Activated CD8-positive, alpha-beta memory T cell treated with anti-CD3 and anti-CD28 coated beads for 36 hours (primary cell): ENCODE measurements around the gene IGHMBP2. TPM values are rescaled to one million over a fixed set of nuclear protein-coding genes. Genes with fewer than 3 reads are reported as not detected.
"Not testable (repeated sequence)": the region's sequence is repeated elsewhere in the genome, so short reads cannot be mapped to it uniquely, and the experiment has no call there.

Source experiments
- CTCF ChIA-PET: fragments of 350-600 bp; sonication (Branson Sonifier 250); formaldehyde crosslinking; loops from one replicate; lab custom pipeline; 2021; ENCODE audit warnings: antibody characterized with exemption; lab: Charles Lee
- POLR2A ChIA-PET: fragments of 350-600 bp; sonication (Branson Sonifier 250); formaldehyde crosslinking; loops from one replicate; lab custom pipeline; 2021; ENCODE audit warnings: antibody characterized with exemption; lab: Charles Lee
- total RNA-seq, 2 experiments: library from RNA; stranded (reverse); gene quantifications; one replicate each; pipeline ENCODE4 v1.2.3, GENCODE V29; 2021

Gene IGHMBP2
- total RNA-seq, 2 experiments from 2014 or later: 26.3 to 34.5 TPM

DNA sequence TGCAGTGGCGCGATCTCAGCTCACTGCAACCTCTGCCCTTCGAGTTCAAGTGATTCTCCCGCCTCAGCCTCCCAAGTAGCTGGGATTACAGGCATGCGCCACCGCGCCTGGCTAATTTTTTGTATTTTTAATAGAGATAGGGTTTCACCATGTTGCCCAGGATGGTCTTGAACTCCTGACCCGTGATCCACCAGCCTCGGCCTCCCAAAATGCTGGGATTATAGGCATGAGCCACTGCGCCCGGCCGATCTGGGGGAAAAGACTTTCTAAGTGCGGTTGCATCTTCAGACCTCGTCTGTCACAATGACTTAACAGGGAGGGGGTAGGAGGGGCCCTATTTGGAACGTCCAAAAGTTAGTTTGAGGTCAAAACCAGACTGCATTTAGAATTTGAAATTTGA lies 18.9 kb upstream of the IGHMBP2 start:
- POLR2A ChIA-PET, CTCF ChIA-PET: not testable (repeated sequence)

DNA sequence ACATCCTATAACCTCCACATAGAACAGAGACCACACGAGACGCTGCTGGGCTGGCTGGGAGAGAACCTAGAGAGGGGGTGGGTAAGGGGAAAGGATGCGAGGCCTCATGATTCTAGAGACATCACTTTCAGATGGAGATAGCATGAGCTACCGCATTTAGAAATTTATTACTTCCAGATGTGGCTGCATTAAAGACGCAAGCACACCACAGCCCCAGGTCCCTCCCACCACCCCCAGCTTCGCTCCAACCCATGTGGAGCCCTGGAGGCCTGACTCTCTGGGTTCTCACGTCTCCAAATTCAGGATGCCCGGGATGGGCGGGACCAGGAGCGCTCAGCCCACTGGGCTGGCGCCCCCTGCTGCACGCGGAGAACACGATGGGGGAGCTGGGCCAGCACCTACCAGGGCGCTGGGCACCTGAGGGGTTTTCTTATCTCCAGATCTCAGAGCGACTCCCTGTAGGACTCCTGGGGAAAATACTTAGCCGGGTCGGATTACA lies 13.7 kb upstream of the IGHMBP2 start:
- POLR2A ChIA-PET: no interaction called here
- CTCF ChIA-PET: interaction anchor here (0.7 kb wide), 1 partner anchor 81 kb away, joined by 4 read pairs; no protein-coding TSS in a partner anchor

DNA sequence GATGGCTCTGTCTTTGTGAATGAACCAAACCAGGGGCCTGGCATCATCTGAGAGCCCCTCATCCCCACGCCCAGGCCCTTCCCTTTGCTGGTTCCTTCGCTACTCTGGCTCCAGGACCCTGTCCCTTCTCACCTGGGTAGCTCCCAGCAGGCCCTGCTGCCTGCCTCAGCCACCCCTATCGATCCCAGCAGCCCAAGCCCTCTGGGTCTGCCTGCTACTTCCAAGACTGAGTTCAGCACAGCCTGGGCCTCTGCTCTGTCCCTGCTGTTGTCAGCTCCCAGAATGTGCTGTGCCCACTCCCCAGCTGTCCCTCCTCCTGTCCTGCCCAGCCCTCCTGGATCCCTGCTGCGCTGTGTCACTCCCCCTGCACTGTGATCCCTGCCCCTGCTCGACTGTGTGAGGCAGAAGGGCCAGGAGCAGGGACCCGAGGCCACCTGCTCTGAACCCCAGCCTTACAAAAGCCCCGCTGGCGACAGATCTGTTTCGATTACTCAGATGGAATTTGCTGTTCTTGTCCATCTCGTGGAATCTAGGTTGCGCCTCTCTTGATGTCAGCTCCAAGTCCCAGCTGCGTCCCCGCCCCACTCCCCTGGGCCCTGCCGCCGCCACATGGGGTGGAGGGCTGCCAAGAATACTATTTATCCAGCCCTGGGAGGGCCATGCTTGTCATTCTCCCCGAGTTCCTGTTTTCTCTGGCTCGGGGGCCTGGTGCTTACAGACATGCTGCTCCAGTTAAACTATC lies 13.0 kb upstream of the IGHMBP2 start:
- POLR2A ChIA-PET: no interaction called here
- CTCF ChIA-PET: interaction anchor here (0.5 to 0.7 kb wide), 2 partner anchors 10 to 81 kb away, joined by 3 to 4 read pairs; no protein-coding TSS in a partner anchor

DNA sequence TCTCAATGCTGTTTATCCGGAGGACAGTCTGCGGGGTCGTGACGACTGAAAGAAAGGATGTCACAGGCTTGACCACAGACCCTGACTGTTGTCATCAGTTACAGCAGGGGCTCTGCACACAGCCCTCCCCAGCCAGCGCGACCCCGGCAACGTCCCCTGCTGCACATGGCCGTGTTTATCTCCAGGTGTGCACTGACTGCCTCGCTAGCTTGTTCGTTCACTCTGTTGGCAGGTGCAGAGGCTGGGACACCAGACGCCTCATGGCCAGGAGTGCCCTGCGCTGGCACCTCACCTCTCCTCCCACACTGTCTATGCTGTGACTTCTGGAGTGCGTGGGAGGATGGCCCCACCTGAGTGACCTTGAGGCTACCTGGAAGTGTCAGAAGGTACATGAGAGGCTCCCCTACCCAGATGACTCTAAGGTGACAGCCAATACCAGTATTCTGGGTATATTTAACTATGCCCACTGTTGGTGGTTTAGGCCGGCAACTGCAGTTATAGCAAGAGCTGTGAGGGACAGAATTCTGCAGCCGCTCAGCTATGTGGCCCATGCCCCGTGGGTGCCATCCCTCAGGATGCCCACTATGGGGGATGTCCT lies 12.2 kb upstream of the IGHMBP2 start:
- ChIA-PET POLR2A (no interaction called here), CTCF (no interaction called here)

DNA sequence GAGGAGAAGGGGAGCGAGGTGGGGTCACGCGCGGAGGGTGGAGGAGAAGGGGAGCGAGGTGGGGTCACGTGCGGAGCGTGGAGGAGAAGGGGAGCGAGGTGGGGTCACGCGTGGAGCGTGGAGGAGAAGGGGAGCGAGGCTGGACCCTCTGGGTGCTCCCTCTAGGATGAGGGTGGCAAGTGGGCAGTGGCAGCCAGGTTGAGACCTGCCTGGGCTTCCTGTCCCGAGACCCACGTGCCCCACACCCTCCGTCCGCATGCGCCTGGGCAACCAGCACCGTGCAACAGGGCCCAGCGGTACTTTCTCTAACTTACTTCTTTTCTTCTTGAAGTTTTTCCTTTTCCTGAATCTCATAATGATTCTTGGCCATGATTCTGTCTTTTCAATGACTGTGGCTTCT lies 11.1 kb upstream of the IGHMBP2 start:
- ChIA-PET CTCF (no interaction called here), POLR2A (no interaction called here)

DNA sequence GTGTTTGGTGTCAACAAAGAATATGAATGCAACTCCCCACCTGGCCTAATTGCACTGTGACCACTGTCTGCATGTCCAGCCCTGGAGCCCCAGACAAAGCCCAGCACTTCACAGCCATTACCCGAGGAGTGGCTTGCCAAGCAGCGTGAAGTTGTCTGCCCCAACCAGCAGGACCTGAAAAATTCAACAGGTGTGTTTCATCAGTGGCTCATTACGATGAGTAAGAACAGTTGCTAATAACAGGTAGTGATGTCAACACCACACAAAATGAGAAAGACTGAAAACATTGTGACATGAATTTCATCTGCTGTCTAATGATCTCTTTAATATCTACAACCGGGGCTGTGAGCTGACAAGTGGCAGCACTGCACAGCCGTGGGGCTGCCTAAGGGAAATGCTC lies 10.4 kb upstream of the IGHMBP2 start:
- POLR2A ChIA-PET: no interaction called here
- CTCF ChIA-PET: interaction anchor here (1.5 kb wide), 1 partner anchor 16 kb away, joined by 4 read pairs; no protein-coding TSS in a partner anchor

DNA sequence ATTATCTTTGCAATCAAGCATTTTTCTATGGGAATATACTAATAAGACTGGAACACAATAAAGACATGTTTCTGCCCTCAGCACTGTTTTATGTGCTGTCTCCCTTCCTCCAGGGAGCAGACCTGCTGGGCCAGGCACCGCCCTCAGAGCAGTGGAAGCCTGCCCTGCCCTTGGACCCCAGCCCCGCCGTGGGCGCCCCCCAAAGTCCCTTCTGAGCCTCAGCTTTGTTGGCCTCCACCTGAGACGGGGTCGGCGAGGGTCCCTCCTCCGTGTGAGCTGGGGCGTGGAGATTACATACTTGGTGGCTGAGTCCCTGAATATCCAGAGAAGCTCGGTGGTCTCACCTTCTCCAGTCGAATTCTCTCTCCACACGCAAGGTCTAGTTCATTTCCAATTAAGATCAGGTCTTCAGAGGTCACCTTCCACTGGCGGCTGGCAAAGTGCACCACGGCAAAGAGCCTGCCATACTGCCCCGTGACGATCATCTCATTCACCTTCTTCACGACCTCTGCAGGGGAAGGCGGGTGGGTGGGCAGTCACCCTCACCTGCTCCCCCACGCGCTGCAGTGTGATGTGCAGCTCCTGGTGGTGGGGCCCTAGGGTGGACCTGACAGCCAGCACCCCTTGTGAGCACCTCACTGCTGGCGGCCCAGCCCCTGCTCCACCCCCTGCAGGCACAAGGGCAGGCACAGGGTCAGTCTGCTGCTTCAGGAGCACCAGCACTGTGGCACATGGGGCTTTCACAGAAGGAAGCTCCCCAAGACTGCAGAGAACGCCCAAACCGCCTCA lies 7.3 kb upstream of the IGHMBP2 start:
- POLR2A ChIA-PET: no interaction called here
- CTCF ChIA-PET: no interaction called here

DNA sequence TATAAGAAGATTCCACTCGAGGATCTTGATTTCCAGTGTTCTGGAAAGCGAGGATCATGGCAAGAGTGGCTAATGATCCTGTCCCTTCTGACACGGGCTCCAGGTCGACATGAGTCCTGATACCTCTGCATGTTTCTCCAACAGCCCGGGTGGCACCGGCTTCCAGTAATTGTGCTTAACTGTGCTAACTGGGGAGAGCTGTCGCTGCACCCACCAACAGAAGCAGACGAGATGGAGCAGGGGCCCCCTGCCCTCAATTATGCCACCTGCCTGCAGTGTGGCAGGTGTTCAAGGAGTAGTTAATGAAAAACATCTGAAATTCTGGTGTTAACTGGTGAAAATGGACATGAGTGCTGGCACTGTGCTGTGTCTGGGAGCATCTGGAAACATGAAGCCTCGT lies 6.2 kb upstream of the IGHMBP2 start:
- ChIA-PET CTCF (no interaction called here), POLR2A (no interaction called here)

DNA sequence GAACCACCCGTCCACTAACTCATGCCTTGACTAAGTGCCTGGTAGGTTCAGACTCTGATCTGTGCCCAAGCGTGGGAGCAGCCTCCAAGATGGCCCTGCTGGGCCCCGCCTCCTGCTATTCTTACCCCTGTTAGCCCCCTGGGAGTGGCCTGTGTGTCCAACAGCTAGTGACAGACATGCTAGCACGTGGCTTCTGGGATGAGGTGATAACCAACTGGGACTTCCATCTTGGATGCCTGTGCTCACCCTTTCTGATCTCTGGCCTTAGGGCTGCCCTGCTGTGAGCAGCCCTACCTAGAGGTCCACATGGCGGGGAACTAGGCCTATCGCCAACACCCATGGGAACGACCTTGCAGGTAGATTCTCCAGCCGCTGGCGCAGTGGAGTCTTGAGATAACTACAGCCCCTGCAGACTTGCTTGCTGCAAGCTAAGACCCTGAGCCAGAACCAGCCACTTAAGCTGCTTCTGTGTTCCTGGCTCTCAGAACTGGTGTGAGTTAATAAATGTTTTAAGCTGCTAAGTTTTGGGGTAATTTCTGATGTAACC lies 2.8 kb upstream of the IGHMBP2 start:
- ChIA-PET CTCF (interaction anchor here (0.7 kb wide), 1 partner anchor 10 kb away, joined by 3 read pairs; no protein-coding TSS in a partner anchor), POLR2A (no interaction called here)

DNA sequence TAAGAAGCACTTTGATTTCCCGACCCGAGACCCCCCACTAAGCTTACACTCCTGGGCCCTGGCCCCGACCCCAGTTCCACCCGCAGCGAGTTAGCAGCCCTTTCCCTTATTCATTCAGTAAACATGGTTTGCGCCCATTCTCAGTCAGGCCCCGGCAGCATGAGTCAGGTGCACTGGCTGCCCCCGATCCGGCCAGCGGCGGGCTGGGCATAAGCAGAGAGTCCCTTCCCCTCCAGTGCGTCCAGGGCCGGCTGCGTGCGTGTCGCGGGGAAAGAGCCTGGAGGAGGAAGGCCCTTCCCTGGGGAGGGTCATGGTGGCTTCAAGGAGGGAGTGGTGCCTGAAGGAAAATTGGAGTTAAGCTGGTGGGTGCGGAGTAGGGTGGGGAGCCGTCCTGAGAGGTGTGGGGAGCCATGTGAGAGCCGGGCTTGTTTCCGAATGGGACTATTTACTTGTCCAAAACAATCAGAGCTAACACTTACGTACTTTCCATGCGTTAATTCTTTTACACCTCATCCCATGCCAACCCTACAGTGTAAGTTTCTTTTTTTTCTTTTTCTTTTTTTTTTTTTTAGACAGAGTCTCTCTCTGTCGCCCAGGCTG lies 657 bp downstream of the IGHMBP2 start:
- ChIA-PET CTCF (interaction anchor here (0.6 to 1.3 kb wide), 2 partner anchors 16 to 80 kb away, joined by 3 read pairs; no protein-coding TSS in a partner anchor), POLR2A (no interaction called here)

DNA sequence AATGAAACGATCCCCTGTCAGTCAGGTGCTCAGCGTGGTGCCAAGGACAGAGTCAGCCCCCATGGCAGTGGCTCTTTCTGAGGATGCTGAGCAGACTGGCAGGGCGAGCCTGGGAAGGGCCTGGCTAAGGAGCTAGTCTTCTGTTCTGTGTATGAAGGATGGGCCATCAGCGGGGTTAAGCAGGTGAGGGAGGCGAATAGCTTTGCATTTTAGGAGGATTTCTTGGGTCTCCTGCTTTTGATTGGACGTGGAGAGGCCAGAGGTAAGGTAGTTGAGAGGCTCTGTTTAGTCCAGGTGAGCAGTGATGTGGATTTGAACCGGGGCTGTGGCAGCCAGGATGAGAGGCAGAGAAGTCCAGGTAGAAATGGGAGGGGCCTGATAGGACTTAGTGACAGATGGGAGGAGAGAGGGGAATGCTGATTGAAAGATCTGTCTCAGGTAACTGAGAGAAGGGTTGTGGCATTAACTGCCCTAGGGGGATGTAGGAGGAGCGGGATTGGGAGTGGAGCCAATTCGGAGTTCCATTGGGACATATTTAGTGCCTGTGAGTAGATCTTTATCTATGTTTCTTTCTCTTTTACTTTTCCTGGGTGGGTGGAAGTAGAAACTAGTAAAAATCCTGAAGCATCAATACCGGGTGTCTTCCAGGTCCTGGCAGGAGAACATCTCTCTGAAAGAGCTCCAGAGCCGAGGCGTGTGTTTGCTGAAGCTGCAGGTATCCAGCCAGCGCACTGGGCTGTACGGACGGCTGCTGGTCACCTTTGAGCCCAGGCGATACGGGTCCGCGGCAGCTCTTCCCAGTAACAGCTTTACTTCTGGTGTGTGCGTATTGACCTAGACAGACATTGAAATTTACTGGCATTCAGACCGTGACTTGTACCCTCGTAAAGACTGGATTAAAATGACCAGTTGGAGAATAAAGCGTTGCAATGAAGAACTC lies 2.0 kb downstream of the IGHMBP2 start:
- ChIA-PET POLR2A (no interaction called here), CTCF (no interaction called here)

DNA sequence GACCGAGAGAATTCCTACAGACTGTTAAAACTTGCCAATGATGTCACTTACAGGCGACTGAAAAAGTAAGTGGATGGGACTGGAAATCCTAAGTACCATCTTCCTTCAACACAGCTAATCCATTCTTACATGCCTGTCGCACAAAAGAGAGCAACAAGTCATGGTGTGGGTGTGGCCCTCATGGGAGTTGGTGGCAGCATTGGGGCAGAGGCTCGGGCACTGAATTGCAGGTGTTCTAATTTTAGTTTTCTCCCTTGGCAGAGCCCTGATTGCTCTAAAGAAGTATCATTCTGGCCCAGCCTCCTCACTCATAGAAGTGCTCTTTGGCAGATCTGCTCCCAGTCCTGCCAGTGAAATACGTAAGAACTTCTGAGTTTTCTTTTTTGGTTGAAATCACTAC lies 4.6 kb downstream of the IGHMBP2 start:
- POLR2A ChIA-PET: no interaction called here
- CTCF ChIA-PET: interaction anchor here (0.6 to 1.7 kb wide), 2 partner anchors 14 to 148 kb away, joined by 3 to 4 read pairs; no protein-coding TSS in a partner anchor

DNA sequence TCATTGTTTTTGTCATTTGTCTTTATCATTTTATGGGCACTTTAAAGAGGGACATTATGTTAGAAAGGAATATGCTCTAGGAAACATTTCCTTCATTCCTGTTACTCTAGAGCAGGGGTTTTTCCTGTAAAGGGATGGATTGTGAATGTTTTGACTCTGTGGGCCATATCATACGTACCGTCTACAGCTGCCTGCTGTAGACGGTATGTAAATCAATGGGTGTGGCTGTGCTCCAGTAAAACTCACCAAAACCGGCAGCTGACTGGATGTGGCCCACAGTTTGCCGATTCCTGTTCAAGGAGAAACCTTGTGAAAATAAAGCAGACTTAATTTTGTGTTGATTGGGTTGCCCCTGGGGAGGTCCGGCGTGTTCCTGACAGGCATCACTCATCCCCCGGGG lies 7.3 kb downstream of the IGHMBP2 start:
- ChIA-PET POLR2A (no interaction called here), CTCF (no interaction called here)

DNA sequence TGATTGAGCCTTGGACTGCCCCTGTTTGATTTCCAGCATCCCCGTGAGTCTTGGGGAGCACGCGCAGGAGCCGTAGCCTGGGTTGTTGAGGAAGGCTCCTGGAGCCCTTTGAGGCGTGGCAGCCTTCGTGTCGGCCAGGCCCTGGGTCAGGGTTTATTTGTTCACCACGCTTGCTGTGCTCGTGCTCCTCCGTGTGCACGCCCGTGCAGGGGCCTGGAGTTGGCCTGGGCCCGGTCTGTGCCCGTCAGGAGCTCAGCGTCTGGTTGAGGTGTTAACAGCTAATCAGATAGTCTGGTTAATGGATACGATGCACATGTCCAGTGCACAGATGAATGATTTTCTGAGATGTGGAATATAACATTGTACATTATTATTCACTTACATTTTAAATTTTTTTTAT lies 8.0 kb downstream of the IGHMBP2 start:
- CTCF ChIA-PET: no interaction called here
- POLR2A ChIA-PET: no interaction called here

DNA sequence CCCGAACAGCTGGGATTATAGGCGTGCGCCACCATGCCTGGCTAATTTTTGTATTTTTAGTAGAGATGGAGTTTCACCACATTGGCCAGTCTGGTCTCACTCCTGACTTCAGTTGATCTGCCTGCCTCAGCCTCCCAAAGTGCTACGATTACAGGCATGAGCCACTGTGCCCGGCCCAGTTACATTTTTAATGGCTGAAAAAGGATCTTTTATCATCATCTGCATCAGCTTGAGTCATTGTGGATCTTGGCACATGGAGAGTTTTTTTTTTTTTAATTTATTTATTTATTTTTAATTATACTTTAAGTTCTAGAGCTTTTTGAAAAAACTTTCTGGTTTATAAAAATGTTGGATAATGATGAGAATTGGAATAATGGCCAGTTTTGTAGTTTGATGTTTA lies 8.6 kb downstream of the IGHMBP2 start:
- CTCF ChIA-PET: no interaction called here
- POLR2A ChIA-PET: no interaction called here

DNA sequence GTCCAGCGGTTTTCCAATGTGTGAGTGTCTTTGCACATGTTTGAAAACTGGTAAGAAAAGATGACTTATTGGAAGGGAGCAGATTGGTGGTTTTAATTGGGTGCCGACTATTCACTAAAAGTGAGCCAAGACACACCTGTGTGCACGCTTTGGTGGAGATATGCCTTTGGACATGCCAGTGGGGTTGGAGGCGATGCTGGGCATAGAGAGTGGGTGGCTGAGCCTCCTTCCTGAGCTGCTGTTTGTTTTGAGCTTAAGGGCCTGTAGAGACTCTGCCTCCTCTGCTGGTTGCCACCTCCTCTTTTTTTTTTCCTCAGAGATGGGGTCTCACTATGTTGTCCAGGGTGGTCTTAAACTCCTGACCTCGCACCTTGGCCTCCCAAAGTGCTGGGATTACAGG lies 9.5 kb downstream of the IGHMBP2 start:
- CTCF ChIA-PET: interaction anchor here (0.6 to 0.8 kb wide), 2 partner anchors 117 to 352 kb away, joined by 3 read pairs; no protein-coding TSS in a partner anchor
- POLR2A ChIA-PET: no interaction called here

DNA sequence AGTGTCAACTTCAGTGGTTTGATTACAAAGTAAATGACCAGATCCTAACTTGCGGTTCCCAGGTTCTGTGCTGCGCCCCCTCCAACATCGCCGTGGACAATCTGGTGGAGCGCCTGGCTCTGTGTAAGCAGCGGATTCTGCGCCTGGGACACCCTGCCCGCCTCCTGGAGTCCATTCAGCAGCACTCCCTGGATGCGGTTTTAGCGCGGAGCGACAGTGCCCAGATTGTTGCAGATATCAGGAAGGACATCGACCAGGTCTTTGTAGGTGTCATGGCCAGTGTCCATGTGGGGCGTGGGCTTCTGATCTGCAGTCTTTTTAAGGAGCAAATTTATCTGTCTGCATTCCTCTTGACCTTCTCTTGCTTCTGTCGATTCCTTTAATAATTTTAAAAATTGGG lies 11.1 kb downstream of the IGHMBP2 start:
- POLR2A ChIA-PET: no interaction called here
- CTCF ChIA-PET: no interaction called here

DNA sequence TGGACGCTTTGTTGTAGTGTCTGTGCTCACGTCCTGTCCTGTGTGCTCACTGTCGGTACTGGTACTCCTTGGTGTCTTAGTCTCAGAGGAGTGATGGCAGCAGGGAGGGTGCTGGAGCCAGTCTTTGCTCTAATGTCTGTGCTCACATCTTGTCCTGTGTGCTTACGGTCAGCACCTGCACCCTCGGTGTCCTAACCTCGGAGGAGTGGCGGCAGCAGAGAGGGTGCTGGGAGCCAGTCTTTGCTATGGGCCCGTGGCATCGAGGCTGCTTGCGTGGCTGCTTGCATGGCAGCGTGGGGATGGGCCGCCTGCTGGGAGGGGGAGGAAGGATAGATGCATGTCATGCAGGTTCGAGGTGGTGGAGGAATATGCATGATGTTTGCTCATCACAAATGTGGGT lies 12.7 kb downstream of the IGHMBP2 start:
- POLR2A ChIA-PET: no interaction called here
- CTCF ChIA-PET: no interaction called here
